Suprapubic skin (tissue), 2 donors: ENCODE results near the gene LZTFL1.

Experiments used
- EP300 ChIP-seq: sonication (generic); formaldehyde crosslinking; IDR thresholded peaks from one replicate; pipeline ENCODE4 v1.6.1; 2017; ENCODE audit warnings: antibody characterized with exemption
- POLR2A ChIP-seq, 2 donors: fragments of 450-650 bp; IDR thresholded peaks; one replicate each; pipeline ENCODE4 v1.6.1; 2017; ENCODE audit warnings: antibody characterized with exemption in 2 of 2, mild to moderate bottlenecking in 2 of 2, moderate library complexity in 2 of 2

DNA sequence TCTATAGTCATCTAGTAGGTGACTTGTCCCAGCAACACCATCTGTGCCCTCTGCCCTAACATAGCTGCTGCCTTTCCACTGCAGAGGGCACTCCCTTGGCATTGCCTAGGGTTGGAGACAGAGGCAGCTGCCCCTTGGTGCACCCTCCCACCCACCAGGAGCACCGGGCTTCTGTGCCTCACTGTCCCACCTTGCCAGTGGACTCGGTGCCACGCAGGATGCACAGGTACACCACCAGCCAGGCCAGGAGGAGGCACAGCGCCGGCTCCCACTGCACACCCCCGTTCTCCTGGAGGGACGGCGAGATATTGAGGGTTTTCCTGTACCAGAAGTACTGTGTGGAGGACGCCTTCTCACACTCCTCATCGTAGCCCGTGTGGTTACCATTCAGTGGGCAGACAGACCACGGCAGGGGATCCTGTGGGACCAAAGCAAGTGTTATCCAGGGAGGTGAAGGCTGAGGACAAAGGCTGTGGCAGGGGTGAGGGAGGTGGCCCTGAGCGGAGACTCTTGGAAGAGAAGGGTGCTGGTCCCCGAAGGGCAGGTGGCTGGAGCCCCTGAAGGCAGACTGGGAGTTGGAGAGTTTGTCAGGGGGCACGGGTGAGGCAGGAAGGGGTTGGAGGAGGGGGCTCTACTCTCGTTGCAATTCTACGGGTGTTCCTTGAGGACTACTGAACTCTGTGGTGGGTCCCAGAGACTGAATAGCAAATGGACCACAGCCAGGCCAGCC lies 66.2 kb downstream of the LZTFL1 start:
- TF ChIP-seq POLR2A (IDR thresholded peaks at IDR 0.05) (no peak), EP300 (no peak)
